Astrocyte (in vitro differentiated cells and primary cell): ENCODE data around the gene KIF1C. TPM values are rescaled to one million over a fixed set of nuclear protein-coding genes. Genes with fewer than 3 reads are reported as not detected.
"Not testable (repeated sequence)": the region's sequence is repeated elsewhere in the genome, so short reads cannot be mapped to it uniquely, and the experiment has no call there.

Experiments used
- DNase-seq: peaks from one replicate; pipeline ENCODE4 v3.0.0-alpha.2; 2010; ENCODE audit warnings: low read depth
- FAIRE-seq: peaks from 2 replicates; lab custom pipeline; 2011; peaks lifted over from hg19 to GRCh38; lab: Jason Lieb, UNC
- H2AFZ ChIP-seq: 2 replicates; pipeline ENCODE4 v1.6.0; 2012; ENCODE audit warnings: low read depth, low read length, inconsistent platforms
- H3K27ac ChIP-seq: 2 replicates; pipeline ENCODE4 v1.5.1; 2011; ENCODE audit warnings: low read depth, low read length, inconsistent platforms
- H3K27me3 ChIP-seq: 2 replicates; pipeline ENCODE4 v1.6.0; 2011; ENCODE audit warnings: low read length, inconsistent platforms; ENCODE audit not compliant: insufficient read depth
- H3K36me3 ChIP-seq: 2 replicates; pipeline ENCODE4 v1.5.1; 2011; ENCODE audit warnings: low read length, inconsistent platforms; ENCODE audit not compliant: insufficient read depth
- H3K4me1 ChIP-seq: 2 replicates; pipeline ENCODE4 v1.5.1; 2011; ENCODE audit warnings: low read length, inconsistent platforms; ENCODE audit not compliant: insufficient read depth
- H3K4me2 ChIP-seq: 2 replicates; pipeline ENCODE4 v1.6.0; 2012; ENCODE audit warnings: low read length, inconsistent platforms
- H3K4me3 ChIP-seq: 2 replicates; pipeline ENCODE4 v1.5.1; 2011; ENCODE audit warnings: low read depth, mild to moderate bottlenecking, low read length, inconsistent platforms; ENCODE audit not compliant: insufficient read depth
- H3K79me2 ChIP-seq: 2 replicates; pipeline ENCODE4 v1.6.0; 2012; ENCODE audit warnings: mild to moderate bottlenecking, low read length, inconsistent platforms; ENCODE audit not compliant: insufficient read depth
- H3K9ac ChIP-seq: 2 replicates; pipeline ENCODE4 v1.6.0; 2012; ENCODE audit warnings: mild to moderate bottlenecking, low read length, inconsistent platforms
- H3K9me3 ChIP-seq: 2 replicates; pipeline ENCODE4 v1.5.1; 2012; ENCODE audit warnings: low read depth, mild to moderate bottlenecking, low read length, inconsistent platforms; ENCODE audit not compliant: insufficient read depth
- H4K20me1 ChIP-seq: 2 replicates; pipeline ENCODE4 v1.6.0; 2012; ENCODE audit warnings: low read length, inconsistent platforms; ENCODE audit not compliant: insufficient read depth
- H3K27ac Mint-ChIP-seq: one replicate; pipeline ENCODE4 v1.8.0; 2021; ENCODE audit warnings: mild to moderate bottlenecking, mixed read lengths; ENCODE audit not compliant: unreplicated experiment
- H3K27me3 Mint-ChIP-seq: one replicate; pipeline ENCODE4 v1.8.0; 2021; ENCODE audit warnings: low read depth, mixed read lengths; ENCODE audit not compliant: unreplicated experiment
- H3K36me3 Mint-ChIP-seq: one replicate; pipeline ENCODE4 v1.8.0; 2021; ENCODE audit warnings: low read depth, mixed read lengths; ENCODE audit not compliant: unreplicated experiment
- H3K4me1 Mint-ChIP-seq: one replicate; pipeline ENCODE4 v1.8.0; 2021; ENCODE audit warnings: low read depth, mixed read lengths; ENCODE audit not compliant: unreplicated experiment
- H3K4me3 Mint-ChIP-seq: one replicate; pipeline ENCODE4 v1.8.0; 2021; ENCODE audit warnings: mild to moderate bottlenecking, moderate library complexity, mixed read lengths; ENCODE audit not compliant: unreplicated experiment
- H3K9me3 Mint-ChIP-seq: one replicate; pipeline ENCODE4 v1.8.0; 2021; ENCODE audit warnings: mild to moderate bottlenecking, mixed read lengths; ENCODE audit not compliant: unreplicated experiment
- CTCF ChIP-seq: IDR thresholded peaks from 2 replicates; pipeline ENCODE4 v1.5.1; 2011; ENCODE audit warnings: low read depth, mild to moderate bottlenecking, inconsistent platforms, low read length, moderate library complexity; ENCODE audit not compliant: insufficient read depth
- EZH2 ChIP-seq: IDR thresholded peaks from 2 replicates; pipeline ENCODE4 v1.6.1; 2012; ENCODE audit warnings: mild to moderate bottlenecking, low read length, inconsistent platforms; ENCODE audit not compliant: insufficient read depth
- microRNA-seq: library from miRNA; unstranded; fragments of <30 nt; microRNA quantifications from one replicate; pipeline ENCODE4 v1.2.0, GENCODE V29; 2020
- total RNA-seq: library from RNA; stranded (reverse); gene quantifications from 2 replicates; pipeline ENCODE4 v1.2.1, GENCODE V29; 2021

Gene KIF1C
- total RNA-seq, 1 donor from 2014 or later: 109 TPM

DNA sequence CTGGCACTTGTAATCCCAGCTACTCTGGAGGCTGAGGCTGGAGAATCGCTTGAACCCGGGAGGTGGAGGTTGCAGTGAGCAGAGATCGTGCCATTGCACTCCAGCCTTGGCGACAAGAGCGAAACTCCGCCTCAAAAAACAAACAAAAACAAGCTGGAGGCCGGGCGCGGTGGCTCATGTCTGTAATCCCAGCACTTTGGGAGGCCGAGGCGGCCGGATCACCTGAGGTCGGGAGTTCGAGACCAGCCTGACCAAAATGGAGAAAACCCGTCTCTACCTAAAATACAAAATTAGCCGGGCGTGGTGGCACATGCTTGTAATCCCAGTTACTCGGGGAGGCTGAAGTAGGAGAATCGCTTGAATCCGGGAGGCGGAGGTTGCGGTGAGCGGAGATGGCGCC is 79.5 kb downstream of the KIF1C start:
- H3K9ac ChIP-seq, H3K4me1 Mint-ChIP-seq, H3K27me3 Mint-ChIP-seq, H3K9me3 ChIP-seq, H3K79me2 ChIP-seq, H3K27me3 ChIP-seq, H3K36me3 Mint-ChIP-seq, FAIRE-seq, H3K4me3 ChIP-seq, H3K27ac Mint-ChIP-seq, H3K4me3 Mint-ChIP-seq, H3K36me3 ChIP-seq, H3K4me1 ChIP-seq, H4K20me1 ChIP-seq, DNase-seq, H3K27ac ChIP-seq: not testable (repeated sequence)
- H3K9me3 Mint-ChIP-seq: peaks cover 31% of the 10 kb centered on the region
- peak overlapping the region; percentile 98 for H2AFZ ChIP-seq
- peak overlapping the region; percentile 87 for H3K4me2 ChIP-seq

- peaks cover 6% of the 10 kb centered on the region for H3K9me3 ChIP-seq
- H3K4me3 ChIP-seq: peak overlapping the region; percentile 69
- Mint-ChIP-seq H3K36me3 (peaks cover 6% of the 10 kb centered on the region), H3K27ac (no peak overlapping the region), H3K9me3 (peaks cover 31% of the 10 kb centered on the region), H3K4me1 (no peaks in the 10 kb centered on the region), H3K27me3 (no peaks in the 10 kb centered on the region), H3K4me3 (no peak overlapping the region)
- H3K36me3 ChIP-seq: no peaks in the 10 kb centered on the region
- TF ChIP-seq CTCF (no peak), EZH2 (no peak)
- peak overlapping the region; percentile 87 for H3K4me2 ChIP-seq
- peak overlapping the region; percentile 75 for H3K9ac ChIP-seq
- FAIRE-seq (no peak), DNase-seq (no peak)
- H3K27me3 ChIP-seq: peaks cover 4% of the 10 kb centered on the region
- no peaks in the 10 kb centered on the region for H3K4me1 ChIP-seq
- H4K20me1 ChIP-seq: no peaks in the 10 kb centered on the region
- H3K27ac ChIP-seq: no peak overlapping the region
- no peaks in the 10 kb centered on the region for H3K79me2 ChIP-seq
- H2AFZ ChIP-seq: peak overlapping the region; percentile 98
Observed at GRCh38 chr17:5077781-5078105, 80.0 kb downstream of the KIF1C start.

Small RNA genes lying within 50 kb of the gene (microRNA-seq; reads per million reads assigned to microRNA genes)
- not detected for gene MIR6864
- gene MIR6865: not detected

Other genes with a start within 250 kb of the KIF1C start
- gene TM4SF5, start 226.1 kb upstream of the KIF1C start, total RNA-seq: not detected in 2 replicates
- gene VMO1, start 211.6 kb upstream of the KIF1C start, total RNA-seq: 0.75 TPM in 1 of 2 replicates, not detected in the other
- not detected in 2 replicates for gene GLTPD2, start 209.0 kb upstream of the KIF1C start, total RNA-seq
- gene PSMB6, start 201.8 kb upstream of the KIF1C start, total RNA-seq: 154 and 161 TPM in 2 replicates
- 21.4 and 29.3 TPM in 2 replicates for gene PLD2, start 190.8 kb upstream of the KIF1C start, total RNA-seq
- gene MINK1, start 164.6 kb upstream of the KIF1C start, total RNA-seq: 51.3 and 63.2 TPM in 2 replicates
- 2.2 and 3.9 TPM in 2 replicates for gene C17orf107, start 98.4 kb upstream of the KIF1C start, total RNA-seq
- gene CHRNE, start 94.9 kb upstream of the KIF1C start, total RNA-seq: 0.20 and 0.43 TPM in 2 replicates
- 0.09 TPM in 1 of 2 replicates, not detected in the other for gene GP1BA, start 65.7 kb upstream of the KIF1C start, total RNA-seq
- 36.8 and 43.0 TPM in 2 replicates for gene SLC25A11, start 57.9 kb upstream of the KIF1C start, total RNA-seq
- 88.0 and 89.7 TPM in 2 replicates for gene RNF167, start 57.7 kb upstream of the KIF1C start, total RNA-seq
- gene PFN1, start 49.4 kb upstream of the KIF1C start, total RNA-seq: 1,246 and 1,346 TPM in 2 replicates
- 12.7 and 20.4 TPM in 2 replicates for gene ENO3, start 46.8 kb upstream of the KIF1C start, total RNA-seq
- gene SPAG7, start 30.1 kb upstream of the KIF1C start, total RNA-seq: 57.2 and 60.9 TPM in 2 replicates
- gene CAMTA2, start 10.3 kb upstream of the KIF1C start, total RNA-seq: 43.1 and 44.3 TPM in 2 replicates
- gene INCA1, start 428 bp upstream of the KIF1C start, total RNA-seq: 0.82 and 1.7 TPM in 2 replicates
- not detected in 2 replicates for gene SLC52A1, start 37.5 kb downstream of the KIF1C start, total RNA-seq
- gene ZFP3, start 80.5 kb downstream of the KIF1C start, total RNA-seq: not detected in 2 replicates
- 7.8 and 9.4 TPM in 2 replicates for gene ZNF232, start 113.9 kb downstream of the KIF1C start, total RNA-seq
- 0.86 and 1.1 TPM in 2 replicates for gene USP6, start 118.1 kb downstream of the KIF1C start, total RNA-seq
- 7.8 and 8.9 TPM in 2 replicates for gene ZNF594, start 193.9 kb downstream of the KIF1C start, total RNA-seq
- gene SCIMP, start 236.9 kb downstream of the KIF1C start, total RNA-seq: not detected in 2 replicates